HG02981 (cell line): ENCODE data around the gene FZR1.

ENCODE experiments used
- ATAC-seq: cut with Tn5 transposase; IDR thresholded peaks from one replicate; pipeline ENCODE4 v1.9.1; 2021; ENCODE audit warnings: mild to moderate bottlenecking, moderate library complexity; ENCODE audit not compliant: unreplicated experiment

Gene FZR1

DNA sequence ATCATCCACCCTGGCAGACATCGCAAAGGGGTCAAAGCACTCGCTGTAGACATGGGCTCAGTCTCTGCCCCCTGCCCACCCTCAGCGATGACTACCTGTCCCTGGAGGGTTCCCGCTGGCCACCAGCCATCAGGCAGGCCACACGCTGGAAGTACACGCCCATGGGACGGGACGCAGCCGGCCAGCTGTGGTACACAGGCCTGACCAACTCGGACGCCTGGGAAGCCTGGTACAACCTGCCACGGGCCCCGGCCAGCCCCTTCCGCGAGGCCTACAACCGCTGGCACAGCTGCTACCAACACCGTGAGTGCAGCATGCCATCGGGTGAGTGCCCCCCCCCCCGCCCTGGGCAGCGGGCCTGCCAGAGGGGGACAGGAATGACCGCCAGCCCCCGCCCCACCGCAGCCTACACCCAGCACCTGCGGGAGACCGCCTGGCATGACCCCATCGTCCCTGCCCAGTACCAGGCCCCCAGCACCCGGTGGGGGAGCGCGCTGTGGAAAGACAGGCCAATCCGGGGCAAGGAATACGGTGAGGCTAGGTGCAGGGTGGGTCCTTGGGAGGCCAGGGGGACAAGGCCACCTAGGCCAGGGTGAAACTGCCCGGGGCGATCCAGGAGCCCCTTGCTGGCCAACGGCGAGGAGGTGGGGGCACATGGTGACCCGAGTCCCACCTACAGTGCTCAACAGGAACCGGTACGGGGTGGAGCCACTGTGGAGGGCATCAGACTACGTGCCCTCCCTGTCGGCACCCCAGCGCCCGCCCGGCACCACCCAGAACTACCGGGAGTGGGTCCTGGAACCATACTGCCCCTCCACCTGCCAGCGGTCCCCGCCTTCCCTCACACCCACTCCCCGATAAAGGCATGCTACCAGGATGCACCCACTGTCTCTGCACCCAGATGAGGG lies 37.3 kb downstream of the FZR1 start:
- ATAC-seq: no peak

DNA sequence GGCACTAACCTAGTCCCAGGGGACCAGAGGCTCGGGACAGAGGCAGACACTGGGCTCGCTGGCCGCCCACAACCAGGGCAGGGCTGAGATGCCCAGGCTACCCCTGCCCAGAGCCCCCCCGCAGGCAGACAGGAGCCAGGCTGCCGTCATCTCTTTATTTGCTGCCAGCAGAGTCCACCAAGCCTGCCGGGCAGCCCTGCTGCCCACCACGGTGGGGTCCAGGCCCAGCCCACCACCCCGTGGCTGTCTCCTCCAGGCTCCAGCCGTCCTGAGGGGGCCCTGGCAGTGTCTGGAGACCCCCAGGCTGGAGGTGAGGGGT lies 37.9 kb downstream of the FZR1 start:
- ATAC-seq: no peak

DNA sequence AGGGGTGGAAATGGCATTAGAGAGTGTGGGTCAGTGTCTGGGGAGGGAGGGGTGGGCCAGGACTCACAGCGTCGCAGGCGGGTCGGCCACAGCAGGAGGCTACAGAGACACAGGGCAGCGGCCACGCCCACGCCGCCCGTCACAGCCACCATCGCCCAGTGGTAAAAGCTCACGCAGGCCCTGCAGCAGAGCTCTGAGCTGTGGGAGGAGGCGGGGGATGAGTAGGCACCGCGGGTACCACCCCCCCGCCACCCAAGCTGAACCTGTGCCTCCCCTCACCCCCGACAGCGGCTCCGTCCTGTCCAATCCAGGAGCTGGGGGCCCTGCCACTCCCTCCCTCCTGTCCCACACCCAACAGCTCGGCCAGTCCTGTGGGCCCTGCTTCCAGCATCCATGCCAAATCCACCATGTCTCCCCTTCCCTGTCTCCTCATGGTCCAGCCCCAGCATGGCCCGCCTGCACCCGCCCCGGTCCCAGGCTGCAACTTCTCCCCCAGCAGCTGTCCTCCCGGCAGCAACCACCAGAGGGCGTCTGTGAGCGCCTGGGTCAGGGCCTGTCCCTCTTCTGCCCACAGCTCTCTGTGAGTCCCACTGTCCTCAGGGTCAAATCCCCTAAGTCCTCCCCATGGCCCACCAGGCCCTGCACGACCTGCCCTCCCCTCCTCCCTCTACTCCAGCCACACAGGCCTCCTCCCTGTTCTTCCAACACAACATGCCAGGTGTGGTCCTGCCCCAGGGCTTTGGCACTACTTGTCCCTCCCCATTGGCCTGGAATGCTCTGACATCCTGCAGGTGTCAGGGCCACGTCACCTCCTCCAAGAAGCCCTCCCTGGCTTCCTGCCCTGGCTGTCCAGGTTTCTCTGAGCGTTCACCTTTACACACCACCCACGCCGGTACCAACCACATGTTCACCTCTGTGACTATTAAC lies 38.9 kb downstream of the FZR1 start:
- no peak for ATAC-seq

DNA sequence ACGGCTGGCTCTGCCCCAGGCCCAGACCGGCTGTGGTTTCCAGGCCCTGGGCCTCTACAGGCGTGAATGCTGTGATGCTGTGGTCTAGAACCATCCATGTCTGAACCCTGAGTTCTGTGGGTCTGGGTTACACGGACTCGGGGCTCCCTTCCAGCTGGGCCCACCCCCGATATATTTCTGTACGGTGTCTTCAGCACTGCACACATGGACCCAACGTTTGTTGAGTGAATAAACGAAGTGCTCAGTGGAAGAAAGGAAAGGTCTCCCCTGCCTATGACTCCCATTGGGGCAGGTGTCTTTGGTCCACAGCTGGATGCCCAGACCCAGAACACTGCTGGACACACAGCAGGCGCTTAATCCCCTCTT lies 39.5 kb downstream of the FZR1 start:
- ATAC-seq: no peak

DNA sequence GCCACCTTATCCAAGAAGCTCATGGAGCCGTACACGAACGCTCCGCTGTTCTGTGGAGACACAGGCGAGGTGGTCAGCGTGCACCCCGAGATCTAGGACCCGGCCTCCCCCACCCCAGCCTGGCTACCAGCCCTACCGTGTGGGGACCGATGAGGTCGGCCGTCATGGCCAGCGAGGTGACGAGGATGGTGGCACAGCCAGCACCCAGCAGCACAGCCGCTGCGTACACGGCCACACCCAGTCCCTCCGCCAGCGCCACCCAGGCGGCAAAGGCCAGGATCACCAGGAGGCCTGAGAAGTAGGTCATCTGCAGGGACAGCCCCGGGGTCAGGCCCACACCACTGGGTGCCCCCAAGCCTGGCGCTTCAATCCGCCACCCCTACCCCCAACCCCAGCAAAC lies 40.0 kb downstream of the FZR1 start:
- ATAC-seq: no peak

DNA sequence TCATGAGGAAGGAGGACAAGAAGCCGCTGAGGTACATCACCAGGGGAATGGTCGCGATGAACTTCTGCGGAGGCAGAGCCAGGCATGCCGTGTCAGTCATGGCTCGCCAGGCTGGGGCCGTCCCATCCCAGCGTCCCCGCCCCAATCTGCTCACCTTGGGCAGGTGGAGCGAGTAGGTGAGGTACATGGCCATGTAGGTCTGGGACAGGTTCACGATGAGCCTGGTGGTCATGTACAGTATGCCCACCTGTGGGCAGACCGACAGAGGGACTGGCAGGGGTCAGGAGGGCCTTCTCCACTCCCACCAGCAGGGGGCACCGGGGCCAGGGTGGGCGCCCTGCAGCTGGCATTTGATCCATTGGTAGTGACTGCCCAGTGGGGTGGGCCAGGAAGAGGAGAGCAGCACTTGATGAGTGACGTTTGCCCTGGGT lies 41.2 kb downstream of the FZR1 start:
- ATAC-seq: no peak

DNA sequence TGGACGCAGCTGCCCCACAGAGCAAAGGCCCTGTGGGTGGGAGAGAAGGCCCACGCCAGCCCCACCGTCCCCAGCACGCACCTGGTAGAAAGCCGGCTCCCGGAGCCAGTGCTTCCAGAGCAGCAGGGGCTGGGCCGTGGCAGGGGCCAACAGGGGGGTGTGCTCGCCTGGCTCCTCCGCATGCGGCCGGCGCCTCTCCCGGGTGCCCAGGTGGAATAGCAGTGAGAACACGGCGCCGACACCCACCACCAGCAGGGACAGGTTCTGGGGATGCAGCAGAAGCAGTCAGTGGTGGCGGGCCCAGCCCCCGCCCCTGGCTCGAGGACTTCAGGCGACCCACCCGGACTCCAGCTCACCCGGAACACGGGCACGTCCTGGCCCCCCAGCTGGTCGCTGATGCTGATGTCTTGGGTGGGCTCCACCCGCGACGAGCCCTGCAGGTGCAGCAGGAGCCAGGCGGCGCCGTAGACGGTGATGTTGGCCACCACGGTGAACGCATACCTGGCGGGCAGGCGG lies 41.7 kb downstream of the FZR1 start:
- no peak for ATAC-seq

DNA sequence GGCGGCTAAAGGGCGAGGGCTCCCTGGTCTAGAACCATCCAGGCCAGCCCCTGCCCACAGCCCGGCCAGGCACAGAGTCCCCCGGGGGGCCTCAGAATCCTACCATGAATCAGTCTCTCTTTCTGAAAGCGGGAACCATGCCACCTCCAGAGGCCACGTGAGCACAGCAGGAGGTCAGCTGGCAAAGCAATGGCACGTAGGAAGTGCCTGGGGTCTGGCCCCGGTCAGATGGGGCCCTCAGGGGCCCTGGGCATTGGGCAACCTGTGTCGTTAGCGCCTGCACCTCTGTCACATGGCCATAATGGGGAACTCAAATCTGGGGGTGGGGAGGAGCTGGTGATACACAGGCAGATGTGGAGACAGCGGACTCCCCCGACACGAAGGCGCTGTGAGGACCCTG lies 42.5 kb downstream of the FZR1 start:
- no peak for ATAC-seq

DNA sequence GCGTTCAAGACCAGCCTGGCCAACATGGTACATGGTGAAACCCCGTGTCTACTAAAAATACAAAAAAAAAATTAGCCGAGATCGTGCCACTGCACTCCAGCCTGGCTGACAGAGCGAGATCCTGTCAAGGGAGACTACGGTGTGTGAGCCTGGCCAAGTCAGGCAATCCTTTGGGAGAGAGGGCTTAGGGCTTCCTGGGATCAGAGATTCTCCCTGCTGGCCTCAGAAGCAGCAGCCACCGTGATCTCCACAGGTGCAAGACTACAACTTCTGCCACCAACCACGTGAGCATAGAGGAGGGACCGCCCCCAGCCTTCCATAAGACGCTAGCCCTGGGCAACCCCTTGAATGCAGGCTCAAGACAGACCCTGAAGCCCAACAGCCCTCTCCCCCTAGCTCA lies 43.7 kb downstream of the FZR1 start:
- ATAC-seq: no peak

DNA sequence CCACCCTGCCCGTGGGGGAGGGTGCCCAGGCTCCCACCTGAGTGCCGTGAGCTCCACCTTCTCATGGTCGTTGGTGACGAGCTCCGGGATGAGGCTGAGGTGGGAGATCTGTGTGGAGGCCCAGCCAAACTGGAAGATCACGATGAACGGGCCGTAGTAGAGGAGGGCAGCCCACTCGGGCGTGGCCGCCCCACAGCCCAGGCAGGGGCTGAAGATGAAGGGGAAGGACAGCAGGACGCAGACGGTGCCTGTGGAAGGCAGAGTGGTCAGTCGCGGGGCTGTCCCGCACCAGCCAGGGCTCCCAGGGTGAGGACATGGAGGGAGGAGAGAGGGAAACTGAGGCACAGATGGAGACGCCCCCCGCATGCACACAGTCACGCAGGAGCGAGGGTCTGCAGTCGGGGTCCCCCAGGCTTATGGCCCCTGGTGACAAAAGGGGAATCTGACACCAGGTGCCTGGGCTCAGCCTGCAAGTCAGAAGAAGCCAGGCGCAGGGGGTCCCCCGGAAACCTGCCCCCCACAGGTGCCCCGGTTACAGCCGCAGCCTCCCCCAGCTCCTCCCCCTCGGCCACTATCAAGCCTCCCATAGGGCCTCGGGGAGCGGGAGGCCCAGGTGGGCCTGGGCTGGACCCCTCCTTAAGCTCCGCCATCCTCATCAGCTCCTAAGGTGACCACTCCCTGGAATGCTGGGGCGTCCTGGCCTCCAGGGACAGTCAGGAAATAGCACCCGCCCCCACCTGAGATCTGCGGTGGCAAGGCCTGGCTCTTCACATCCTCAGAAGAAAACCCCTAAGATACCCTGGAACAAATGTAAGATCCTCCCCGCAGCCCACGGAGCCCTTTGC lies 45.1 kb downstream of the FZR1 start:
- ATAC-seq: no peak

DNA sequence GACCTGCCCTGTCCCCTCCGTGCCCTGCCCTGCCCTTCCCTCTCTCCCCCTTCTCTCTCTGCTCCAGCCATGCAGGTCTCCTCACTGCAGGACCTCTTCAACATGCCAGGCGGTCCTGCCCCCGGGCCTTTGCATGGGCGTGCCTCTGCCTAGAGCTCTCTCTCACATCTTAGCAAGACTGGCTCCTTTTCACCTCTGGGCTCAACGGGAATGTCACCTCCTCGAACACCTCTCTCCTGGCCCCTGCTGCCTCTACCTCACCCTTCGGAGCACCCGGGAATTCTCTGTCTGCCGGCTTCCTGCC lies 45.6 kb downstream of the FZR1 start:
- ATAC-seq: no peak

DNA sequence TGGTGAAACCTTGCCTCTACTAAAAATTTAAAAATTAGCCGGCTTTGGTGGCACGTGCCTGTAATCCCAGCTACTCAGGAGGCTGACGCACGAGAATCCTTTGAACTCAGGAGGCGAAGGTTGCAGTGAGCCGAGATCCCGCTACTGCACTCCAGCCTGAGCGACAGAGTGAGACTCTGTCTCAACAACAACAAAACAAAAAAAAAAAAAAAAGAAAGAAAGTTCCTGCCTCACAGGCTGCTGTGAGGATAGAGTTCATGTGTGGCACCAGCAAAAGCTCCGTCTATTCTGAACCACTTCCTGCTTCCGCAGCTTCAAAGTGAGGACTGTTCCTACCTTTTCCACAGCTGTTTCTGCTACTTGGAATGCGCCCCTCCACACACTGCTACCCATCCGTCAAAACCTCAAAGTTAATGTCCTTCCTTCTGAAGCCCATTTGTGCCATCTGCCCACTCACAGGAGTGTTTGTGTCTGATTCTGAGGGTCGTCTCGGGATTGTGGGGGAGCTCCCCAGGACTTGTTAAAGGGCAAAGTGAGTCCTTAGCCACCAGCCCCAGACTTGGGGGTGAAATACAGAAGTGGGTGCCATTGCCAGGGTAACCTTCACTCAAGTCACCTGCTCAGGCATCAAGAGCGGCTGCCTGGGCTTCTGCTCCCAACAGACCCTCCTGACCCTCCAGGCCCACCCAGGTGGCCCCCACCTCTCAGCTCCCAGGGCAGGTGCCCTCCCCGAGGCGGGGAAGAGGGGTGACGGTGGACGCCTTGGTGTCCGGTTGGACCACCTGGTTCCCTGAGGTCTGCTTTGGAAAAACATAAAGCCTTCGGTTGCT lies 48.4 kb downstream of the FZR1 start:
- ATAC-seq: no peak

DNA sequence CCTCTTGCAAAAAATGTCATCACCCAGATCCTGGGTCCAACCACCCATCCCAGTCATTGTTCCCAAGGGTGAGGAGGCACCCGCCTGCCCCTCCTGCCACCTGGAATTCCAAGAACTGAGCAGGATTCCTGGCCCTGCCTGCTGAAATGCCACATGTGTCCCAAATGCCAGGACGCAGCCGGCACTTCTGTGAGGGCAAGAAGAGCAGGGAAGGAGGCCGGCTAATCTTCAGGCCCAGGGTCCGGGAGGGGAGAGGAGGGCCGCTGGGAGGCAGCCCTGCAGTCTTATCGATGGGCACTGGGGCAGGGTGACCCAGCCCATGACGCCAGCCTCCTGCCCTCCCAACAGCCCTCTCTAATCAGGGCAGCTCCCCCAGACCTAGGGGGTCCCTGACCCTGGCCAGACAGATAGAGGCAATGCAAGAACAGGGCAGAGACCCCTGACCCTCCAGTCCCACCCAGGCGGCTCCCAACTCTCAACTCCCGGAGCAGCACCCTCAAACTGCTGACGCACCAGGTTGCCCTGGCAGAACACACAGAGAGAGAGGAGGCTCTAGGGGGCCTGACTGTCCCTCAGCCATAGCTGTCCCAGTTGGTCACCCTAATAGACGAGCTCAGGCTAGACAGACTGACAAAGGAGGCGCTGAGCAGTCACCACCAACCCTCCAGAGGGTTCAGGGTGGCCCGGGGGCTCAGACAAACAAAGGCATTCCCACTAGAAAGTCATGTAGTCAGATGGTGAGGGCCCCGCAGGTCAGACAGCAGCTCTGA lies 49.7 kb downstream of the FZR1 start:
- ATAC-seq: no peak

DNA sequence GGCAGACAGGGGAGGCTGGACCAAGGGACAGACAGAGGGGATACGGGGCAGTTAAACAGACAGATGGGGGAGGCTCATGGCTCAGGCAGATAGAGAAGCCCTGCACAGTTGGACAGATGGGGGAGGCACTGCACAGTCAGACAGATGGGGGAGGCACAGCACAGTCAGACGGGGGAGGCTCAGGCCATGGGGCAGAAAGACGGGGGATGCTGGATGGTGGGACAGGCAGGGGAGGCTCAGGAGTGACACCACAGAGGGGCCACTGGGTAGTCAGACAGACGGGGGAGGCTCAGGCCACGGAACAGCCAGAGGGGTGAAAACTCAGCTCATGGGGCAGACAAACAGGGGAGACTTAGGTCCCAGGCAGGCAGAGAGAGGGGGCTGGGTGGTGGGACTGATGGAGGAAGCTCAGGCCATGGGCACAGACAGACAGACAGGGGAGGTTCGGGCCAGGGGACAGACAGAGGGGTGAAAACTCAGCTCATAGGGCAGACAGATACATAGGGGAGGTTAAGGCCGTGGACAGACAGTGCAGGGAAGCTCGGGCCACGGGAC lies 50.4 kb downstream of the FZR1 start:
- ATAC-seq: no peak

DNA sequence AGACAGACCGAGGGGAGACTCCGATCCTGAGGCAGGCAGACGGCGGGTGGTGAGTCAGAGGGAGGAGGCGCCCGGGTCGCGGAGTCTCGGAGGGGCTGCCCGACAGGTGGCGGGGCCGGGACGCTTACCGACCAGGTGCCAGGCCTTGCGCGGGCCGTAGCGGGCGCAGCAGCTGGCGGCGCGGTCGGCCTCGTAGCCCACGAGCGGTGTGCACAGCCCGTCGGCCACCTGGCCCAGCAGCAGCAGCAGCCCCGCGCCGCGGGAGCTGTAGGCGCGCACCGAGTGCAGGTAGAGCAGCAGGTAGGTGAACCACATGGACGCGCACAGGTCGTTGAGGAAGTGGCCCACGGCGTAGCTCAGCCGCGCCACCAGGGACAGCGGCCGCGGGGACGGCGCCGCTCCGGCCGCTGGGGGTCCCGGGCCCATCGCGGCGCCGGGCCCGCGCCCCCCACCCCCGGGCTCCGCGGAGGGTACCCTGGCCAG lies 50.9 kb downstream of the FZR1 start:
- ATAC-seq: peak; percentile 34

DNA sequence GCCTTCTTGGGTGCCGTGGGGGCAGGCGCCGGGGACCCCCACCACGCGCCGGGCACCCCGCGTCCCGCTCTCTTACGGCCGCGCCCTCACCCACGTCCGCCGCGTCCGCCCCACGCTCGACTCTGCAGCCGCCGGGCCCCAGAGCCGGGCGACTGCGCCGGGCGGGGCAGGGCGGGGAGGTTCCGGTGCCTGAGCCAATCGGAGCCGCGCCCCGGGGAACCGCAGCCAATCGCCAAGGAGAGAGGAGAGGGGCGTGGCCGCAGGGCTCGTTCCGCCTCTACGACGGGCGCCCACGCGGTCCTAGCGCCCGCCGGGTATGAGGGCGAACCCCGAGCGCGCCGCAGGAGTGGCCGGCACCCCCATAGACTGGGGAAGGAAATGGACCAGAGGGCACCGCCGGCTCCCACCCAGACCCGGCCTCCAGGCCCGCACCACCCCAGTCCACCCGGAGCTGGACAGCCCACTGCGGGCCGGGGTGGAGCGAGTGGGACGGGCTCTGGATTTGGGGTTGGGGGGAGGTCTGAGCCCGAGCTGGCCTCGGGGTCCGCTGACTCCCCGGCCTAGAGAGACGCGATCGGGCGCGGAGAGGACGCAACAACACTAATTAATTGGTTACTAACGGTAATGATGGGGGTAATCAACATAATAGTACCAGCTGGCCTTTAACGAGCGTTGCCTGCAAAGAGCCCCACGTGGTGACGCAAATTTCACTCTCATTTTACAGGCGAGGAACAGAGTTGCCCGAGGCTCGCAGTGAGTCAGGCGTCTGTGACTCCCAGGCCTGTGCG lies 51.5 kb downstream of the FZR1 start, which contains the start of gene MFSD12:
Gene MFSD12 (minus strand): TSS at position 126 of the 788 bp plus-strand sequence. CDS start 183 bp downstream, outside the sequence.
- peak; percentile 78 for ATAC-seq

DNA sequence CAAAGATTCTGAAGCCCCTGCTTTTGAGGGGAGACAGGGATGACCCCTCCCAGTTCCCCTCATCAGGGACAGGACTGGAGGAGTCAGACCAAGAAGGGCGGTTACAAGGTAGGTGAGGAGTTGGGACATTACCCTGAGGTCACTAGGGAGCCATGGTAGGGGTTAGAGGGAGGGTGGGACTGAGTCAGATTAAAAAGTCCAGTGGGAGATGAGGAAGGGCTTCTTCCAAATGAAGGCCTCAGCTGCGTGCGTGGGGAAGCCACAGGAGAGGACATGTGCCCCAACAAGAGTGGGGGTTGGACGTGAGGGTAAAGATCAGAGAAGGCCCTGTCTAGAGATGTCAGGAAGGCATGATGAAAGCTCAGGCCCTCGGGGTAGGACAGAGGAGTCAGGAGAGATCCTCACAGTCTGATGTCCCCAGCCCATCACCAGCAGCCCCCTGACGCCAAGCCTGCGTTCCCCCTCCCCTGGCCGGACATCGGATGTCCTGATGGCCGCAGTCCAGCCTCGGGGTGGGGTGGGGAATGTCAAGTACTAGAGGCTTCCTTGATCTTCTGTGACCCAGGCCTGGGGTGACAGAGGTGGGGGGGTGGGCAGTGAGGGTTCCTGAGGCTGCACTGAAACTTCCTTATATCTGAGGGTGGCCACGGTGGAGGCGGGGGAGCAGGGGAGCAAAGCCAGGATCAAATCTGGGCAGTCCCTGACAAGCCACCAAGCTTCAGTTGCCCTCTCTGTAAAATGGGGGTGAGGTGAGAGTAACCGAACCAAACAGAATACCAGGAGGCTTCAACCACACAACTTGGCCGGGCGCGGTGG lies 57.8 kb downstream of the FZR1 start:
- no peak for ATAC-seq
